GM12878 (cell line): ENCODE data around the gene SLC24A4. TPM values are rescaled to one million over a fixed set of nuclear protein-coding genes. Genes with fewer than 3 reads are reported as not detected.

ENCODE experiments used
- ATAC-seq: fragments of 200-7000 bp; cut with Tn5 transposase; 3 replicates; pipeline ENCODE4 v1.9.1; 2020; ENCODE audit warnings: mild to moderate bottlenecking, moderate library complexity
- BruUV-seq: library from RNA; stranded (reverse); fragments of 400-500 nt; replicated peaks from 2 replicates; lab custom pipeline; 2021; lab: Mats Ljungman, UMichigan
- CTCF ChIA-PET: fragments of 300-600 bp; sonication (Branson Sonifier 250); formaldehyde crosslinking; extraction: SDS; loops from one replicate; lab custom pipeline; 2021; ENCODE audit warnings: inconsistent platforms; lab: Yijun Ruan, JAX
- POLR2A ChIA-PET: fragments of 350-600 bp; formaldehyde crosslinking; extraction: SDS; loops from one replicate; lab custom pipeline; 2021; ENCODE audit warnings: inconsistent platforms; lab: Charles Lee
- RAD21 ChIA-PET: fragments of 300-600 bp; sonication (Branson Sonifier 250); formaldehyde crosslinking; loops from one replicate; lab custom pipeline; 2023; ENCODE audit warnings: antibody characterized with exemption; ENCODE audit not compliant: unreplicated experiment; lab: Charles Lee
- SMC1A ChIA-PET: fragments of 300-600 bp; sonication (Branson Sonifier 250); formaldehyde crosslinking; loops from one replicate; lab custom pipeline; 2023; ENCODE audit not compliant: unreplicated experiment, uncharacterized antibody; lab: Charles Lee
- DNase-seq: peaks from one replicate; pipeline ENCODE4 v3.0.0-alpha.2; 2011; ENCODE audit warnings: low read depth, low spot score
- FAIRE-seq: peaks from 3 replicates; lab custom pipeline; 2011; peaks lifted over from hg19 to GRCh38; lab: Jason Lieb, UNC
- H2AFZ ChIP-seq: 2 replicates; pipeline ENCODE4 v1.6.0; 2011; ENCODE audit warnings: low read depth, low read length, control low read depth; ENCODE audit not compliant: control insufficient read depth
- H3K27ac ChIP-seq: 2 replicates; pipeline ENCODE4 v1.5.1; 2011; ENCODE audit warnings: control low read depth; ENCODE audit not compliant: control insufficient read depth, insufficient read depth
- H3K27me3 ChIP-seq, 2 experiments: replicated peaks in 1 of 2; 2 replicates each; pipeline versions ENCODE4 v1.6.0 to v1.6.1; 2011; ENCODE audit warnings: low read length in 1 of 2; ENCODE audit not compliant: control insufficient read depth in 2 of 2, insufficient read depth in 2 of 2
- H3K36me3 ChIP-seq, 2 experiments: 2 replicates each; pipeline ENCODE4 v1.5.1; 2011; ENCODE audit warnings: low read length in 1 of 2; ENCODE audit not compliant: control insufficient read depth in 2 of 2, insufficient read depth in 2 of 2
- H3K4me1 ChIP-seq: 2 replicates; pipeline ENCODE4 v1.6.1; 2011; ENCODE audit warnings: mild to moderate bottlenecking, low read length, moderate library complexity, mixed read lengths; ENCODE audit not compliant: control insufficient read depth, insufficient read depth
- H3K4me2 ChIP-seq: 2 replicates; pipeline ENCODE4 v1.6.0; 2011; ENCODE audit warnings: control low read depth; ENCODE audit not compliant: control insufficient read depth, insufficient read depth
- H3K4me3 ChIP-seq: fragments of 200-600 bp; sonication (generic); 2 replicates; pipeline ENCODE4 v1.5.1; 2016
- H3K79me2 ChIP-seq: 2 replicates; pipeline ENCODE4 v1.6.0; 2011; ENCODE audit warnings: low read length; ENCODE audit not compliant: control insufficient read depth, insufficient read depth
- H3K9ac ChIP-seq: 2 replicates; pipeline ENCODE4 v1.8.0; 2011; ENCODE audit warnings: low read length, control low read depth, mixed read lengths; ENCODE audit not compliant: control insufficient read depth, insufficient read depth
- H3K9me3 ChIP-seq: replicated peaks from 3 replicates; pipeline ENCODE4 v1.5.1; 2011; ENCODE audit warnings: mild to moderate bottlenecking, low read length; ENCODE audit not compliant: control insufficient read depth, insufficient read depth
- H4K20me1 ChIP-seq: 2 replicates; pipeline ENCODE4 v1.6.0; 2011; ENCODE audit not compliant: control insufficient read depth, insufficient read depth
- CBX3 ChIP-seq: fragments of 200-600 bp; sonication (generic); IDR thresholded peaks from 2 replicates; pipeline ENCODE4 v1.6.1; 2016; ENCODE audit warnings: low read depth, borderline replicate concordance
- WGBS: methylation state at CpG from one replicate; pipeline ENCODE4 v1.1.6; 2016; ENCODE audit warnings: low lambda C conversion rate; ENCODE audit not compliant: insufficient replicate concordance, insufficient coverage; ENCODE audit errors: missing lambda C conversion rate; 5-methylcytosine and 5-hydroxymethylcytosine counted together
- in situ Hi-C: fragments of 300-500 bp; cut with MboI; formaldehyde crosslinking; loops from 9 replicates; pipeline ENCODE4 v1.14.3; 2018; ENCODE audit warnings: mixed read lengths
- intact Hi-C: fragments of 100-400 bp; cut with micrococcal nuclease; formaldehyde crosslinking; loops from one replicate; pipeline ENCODE4 v1.14.2; 2022; ENCODE audit not compliant: unreplicated experiment
- polyA plus RNA-seq, 11 experiments: library from polyadenylated mRNA; depleted of rRNA in 4 of 11; unstranded in 6 of 11; stranded (reverse) in 5 of 11; fragments of >200 nt; fragmentation: Nextera tagmentation in 4 of 11; fragmentation: Illumina TruSeq in 1 of 11; extraction: Ambion mirVana in 4 of 11; extraction: Trizol in 1 of 11; gene quantifications; 1 replicate in 1 of 11; 2 replicates in 10 of 11; pipeline versions ENCODE4 v1.2.1 to v1.2.3, GENCODE V29; 2011 to 2016; ENCODE audit warnings: inconsistent platforms in 2 of 11, missing spikeins in 2 of 11, low read depth in 1 of 11
- total RNA-seq, 4 experiments: library from RNA; depleted of rRNA in 3 of 4; stranded (reverse); fragments of >200 nt in 3 of 4; fragmentation: Illumina TruSeq in 1 of 4; extraction: Trizol in 1 of 4; gene quantifications; 2 replicates each; pipeline versions ENCODE4 v1.2.1 to v1.2.3, GENCODE V29; 2013 to 2021
- TF ChIP-seq, protein P1 (sequence below): fragments of 450-650 bp; IDR thresholded peaks from 2 replicates; pipeline ENCODE4 v1.6.1; 2017; ENCODE audit warnings: mild to moderate bottlenecking

The SLC24A4 gene
- total and polyA plus RNA-seq, 10 of the 15 experiments (the other 5 are each of a cell fraction or from before 2014, with no cell fraction given), result under 0.01 to 0.46 (median 0.04) TPM; not detected in 5

DNA sequence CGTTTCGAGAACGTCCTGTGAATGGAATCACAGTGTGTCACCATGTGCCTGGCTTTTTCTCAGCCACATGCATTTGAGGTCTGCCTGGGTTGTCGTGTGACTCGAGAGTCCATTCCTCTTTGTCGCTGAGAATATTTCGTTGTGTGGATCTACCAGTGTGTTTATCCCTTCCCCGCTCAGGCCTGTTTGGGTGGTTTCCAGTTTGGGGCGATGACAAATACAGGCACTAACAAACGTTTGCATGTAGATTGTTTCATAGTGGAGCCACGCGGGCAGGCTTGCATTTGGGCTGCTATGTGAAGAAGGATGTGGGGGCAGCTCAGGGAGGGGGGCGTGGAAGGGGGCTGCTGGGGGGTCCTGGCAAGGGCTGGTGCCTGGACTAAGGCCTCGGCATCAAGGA, 204.8 kb downstream of the SLC24A4 start:
- no peak for FAIRE-seq
- peaks cover 5% of the 10 kb centered on the region for H3K4me1 ChIP-seq
- CTCF ChIA-PET, result no interaction called here

DNA sequence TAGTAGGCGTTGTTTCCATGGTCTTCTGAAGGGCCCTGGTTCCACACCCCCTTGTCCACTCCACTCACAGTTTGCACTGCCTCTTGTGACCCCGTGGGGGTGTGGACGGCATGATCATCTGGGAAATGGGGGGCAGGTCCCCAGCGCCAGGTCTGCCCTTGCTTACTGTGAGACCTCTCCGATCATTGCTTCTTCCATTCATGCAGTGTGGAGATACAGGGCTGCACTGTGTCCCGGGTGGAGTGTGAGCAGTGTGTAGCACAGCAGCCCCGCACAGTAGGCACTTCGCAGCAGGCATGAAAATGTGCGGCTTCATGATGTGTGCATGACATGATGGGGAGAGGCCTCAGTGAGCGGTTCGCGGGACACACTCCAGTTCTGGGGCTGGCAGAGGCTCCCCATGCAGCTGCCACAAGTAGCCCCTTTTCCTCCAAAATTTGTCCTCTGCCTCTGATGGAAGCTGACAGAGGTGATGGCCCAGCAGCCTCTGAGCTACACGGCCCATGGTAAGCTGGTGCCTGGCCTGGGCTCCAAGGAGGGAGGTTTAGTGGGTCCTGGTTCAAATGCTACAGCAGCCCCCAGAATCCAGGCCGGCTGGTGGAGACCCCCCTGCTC, 205.6 kb downstream of the SLC24A4 start:
- Histone ChIP-seq H3K4me1 (peaks cover 5% of the 10 kb centered on the region), H3K36me3 (no peaks in the 10 kb centered on the region), H3K4me2 (no peak overlapping the region), H3K4me3 (no peak overlapping the region), H3K79me2 (no peaks in the 10 kb centered on the region), H4K20me1 (no peaks in the 10 kb centered on the region; the same call in 1 of the 2 replicates), H3K27me3 (no peaks in the 10 kb centered on the region), H3K9me3 (no peaks in the 10 kb centered on the region; the same call in 2 of the 3 replicates), H3K9ac (no peak overlapping the region), H3K27ac (no peak overlapping the region), H2AFZ (no peak overlapping the region)
- TF ChIP-seq, protein P1, sequence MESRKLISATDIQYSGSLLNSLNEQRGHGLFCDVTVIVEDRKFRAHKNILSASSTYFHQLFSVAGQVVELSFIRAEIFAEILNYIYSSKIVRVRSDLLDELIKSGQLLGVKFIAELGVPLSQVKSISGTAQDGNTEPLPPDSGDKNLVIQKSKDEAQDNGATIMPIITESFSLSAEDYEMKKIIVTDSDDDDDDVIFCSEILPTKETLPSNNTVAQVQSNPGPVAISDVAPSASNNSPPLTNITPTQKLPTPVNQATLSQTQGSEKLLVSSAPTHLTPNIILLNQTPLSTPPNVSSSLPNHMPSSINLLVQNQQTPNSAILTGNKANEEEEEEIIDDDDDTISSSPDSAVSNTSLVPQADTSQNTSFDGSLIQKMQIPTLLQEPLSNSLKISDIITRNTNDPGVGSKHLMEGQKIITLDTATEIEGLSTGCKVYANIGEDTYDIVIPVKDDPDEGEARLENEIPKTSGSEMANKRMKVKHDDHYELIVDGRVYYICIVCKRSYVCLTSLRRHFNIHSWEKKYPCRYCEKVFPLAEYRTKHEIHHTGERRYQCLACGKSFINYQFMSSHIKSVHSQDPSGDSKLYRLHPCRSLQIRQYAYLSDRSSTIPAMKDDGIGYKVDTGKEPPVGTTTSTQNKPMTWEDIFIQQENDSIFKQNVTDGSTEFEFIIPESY, result no peak
- no TSS peak for BruUV-seq
- CTCF ChIA-PET, result no interaction called here
- DNase-seq (no peak), ATAC-seq (no peak), FAIRE-seq (no peak)
- in situ Hi-C loops (no loop called here), intact Hi-C loops (no loop called here)
- POLR2A ChIA-PET, result interaction anchor here (0.6 kb wide), 1 partner anchor 10 kb away, joined by 3 read pairs; no protein-coding TSS in a partner anchor
- SMC1A ChIA-PET, result no interaction called here
- 95% methylated on average over 14 of the region's 14 CpGs for WGBS
- RAD21 ChIA-PET, result no interaction called here

More for the DNA sequence above, 204.8 kb downstream of the SLC24A4 start:
- no peaks in the 10 kb centered on the region for H3K27me3 ChIP-seq
- POLR2A ChIA-PET, result no interaction called here
- no peak overlapping the region for H3K27ac ChIP-seq
- no peak overlapping the region for H3K4me3 ChIP-seq
- no peak overlapping the region for H3K9ac ChIP-seq
- H2AFZ ChIP-seq, result no peak overlapping the region
- TF ChIP-seq CBX3, result no peak
- H4K20me1 ChIP-seq, result no peaks in the 10 kb centered on the region; the same call in 1 of the 2 replicates
- DNase-seq (no peak), ATAC-seq (no peak)
- WGBS, result 71% methylated on average over 13 of the region's 14 CpGs
- intact Hi-C loops (no loop called here), in situ Hi-C loops (no loop called here)
- BruUV-seq, result no TSS peak
- H3K4me2 ChIP-seq, result no peak overlapping the region
- H3K36me3 ChIP-seq, result no peaks in the 10 kb centered on the region
- no peaks in the 10 kb centered on the region for H3K79me2 ChIP-seq
- H3K9me3 ChIP-seq, result no peaks in the 10 kb centered on the region; the same call in 2 of the 3 replicates
- SMC1A ChIA-PET, result interaction anchor here (0.9 kb wide), 1 partner anchor 154 kb away, joined by 3 read pairs; no protein-coding TSS in a partner anchor
- RAD21 ChIA-PET, result no interaction called here
